ENCODE results near the gene ARCN1. TPM values are rescaled to one million over a fixed set of nuclear protein-coding genes. Genes with fewer than 3 reads are reported as not detected.

ARCN1 gene
- total and polyA plus RNA-seq, 9 of the 15 experiments (the other 6 are each of a cell fraction or from before 2014, with no cell fraction given): 30.0 to 224 (median 76.4) TPM

DNA sequence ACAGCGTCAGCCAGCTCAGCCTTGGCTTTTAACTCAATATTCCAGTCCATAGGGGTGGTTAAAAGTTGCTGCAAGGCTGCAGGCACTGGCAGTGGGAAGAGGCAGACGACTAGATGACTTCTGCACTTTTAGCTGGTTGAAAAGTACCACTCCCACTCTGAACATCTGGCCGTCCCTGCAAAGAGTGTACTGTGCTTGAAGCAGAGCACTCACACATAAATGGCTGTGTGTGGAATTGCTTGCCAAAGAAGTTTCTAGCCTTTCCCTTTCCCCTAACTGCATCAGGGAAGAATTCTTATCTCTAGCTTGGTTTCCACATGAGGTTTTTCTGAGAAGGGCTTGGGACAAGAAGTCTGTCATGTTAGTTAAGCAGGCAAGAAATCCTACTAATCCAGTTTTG, 30.1 kb downstream of the ARCN1 start (continued):
- TF ChIP-seq, protein P1, sequence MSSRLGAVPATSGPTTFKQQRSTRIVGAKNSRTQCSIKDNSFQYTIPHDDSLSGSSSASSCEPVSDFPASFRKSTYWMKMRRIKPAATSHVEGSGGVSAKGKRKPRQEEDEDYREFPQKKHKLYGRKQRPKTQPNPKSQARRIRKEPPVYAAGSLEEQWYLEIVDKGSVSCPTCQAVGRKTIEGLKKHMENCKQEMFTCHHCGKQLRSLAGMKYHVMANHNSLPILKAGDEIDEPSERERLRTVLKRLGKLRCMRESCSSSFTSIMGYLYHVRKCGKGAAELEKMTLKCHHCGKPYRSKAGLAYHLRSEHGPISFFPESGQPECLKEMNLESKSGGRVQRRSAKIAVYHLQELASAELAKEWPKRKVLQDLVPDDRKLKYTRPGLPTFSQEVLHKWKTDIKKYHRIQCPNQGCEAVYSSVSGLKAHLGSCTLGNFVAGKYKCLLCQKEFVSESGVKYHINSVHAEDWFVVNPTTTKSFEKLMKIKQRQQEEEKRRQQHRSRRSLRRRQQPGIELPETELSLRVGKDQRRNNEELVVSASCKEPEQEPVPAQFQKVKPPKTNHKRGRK (tag; IDR thresholded peaks at IDR 0.05): no peak
- TF ChIP-seq, protein P2, sequence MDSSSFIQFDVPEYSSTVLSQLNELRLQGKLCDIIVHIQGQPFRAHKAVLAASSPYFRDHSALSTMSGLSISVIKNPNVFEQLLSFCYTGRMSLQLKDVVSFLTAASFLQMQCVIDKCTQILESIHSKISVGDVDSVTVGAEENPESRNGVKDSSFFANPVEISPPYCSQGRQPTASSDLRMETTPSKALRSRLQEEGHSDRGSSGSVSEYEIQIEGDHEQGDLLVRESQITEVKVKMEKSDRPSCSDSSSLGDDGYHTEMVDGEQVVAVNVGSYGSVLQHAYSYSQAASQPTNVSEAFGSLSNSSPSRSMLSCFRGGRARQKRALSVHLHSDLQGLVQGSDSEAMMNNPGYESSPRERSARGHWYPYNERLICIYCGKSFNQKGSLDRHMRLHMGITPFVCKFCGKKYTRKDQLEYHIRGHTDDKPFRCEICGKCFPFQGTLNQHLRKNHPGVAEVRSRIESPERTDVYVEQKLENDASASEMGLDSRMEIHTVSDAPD (CRISPR knock-in tag; IDR thresholded peaks at IDR 0.05): no peak
- TF ChIP-seq, protein P3, sequence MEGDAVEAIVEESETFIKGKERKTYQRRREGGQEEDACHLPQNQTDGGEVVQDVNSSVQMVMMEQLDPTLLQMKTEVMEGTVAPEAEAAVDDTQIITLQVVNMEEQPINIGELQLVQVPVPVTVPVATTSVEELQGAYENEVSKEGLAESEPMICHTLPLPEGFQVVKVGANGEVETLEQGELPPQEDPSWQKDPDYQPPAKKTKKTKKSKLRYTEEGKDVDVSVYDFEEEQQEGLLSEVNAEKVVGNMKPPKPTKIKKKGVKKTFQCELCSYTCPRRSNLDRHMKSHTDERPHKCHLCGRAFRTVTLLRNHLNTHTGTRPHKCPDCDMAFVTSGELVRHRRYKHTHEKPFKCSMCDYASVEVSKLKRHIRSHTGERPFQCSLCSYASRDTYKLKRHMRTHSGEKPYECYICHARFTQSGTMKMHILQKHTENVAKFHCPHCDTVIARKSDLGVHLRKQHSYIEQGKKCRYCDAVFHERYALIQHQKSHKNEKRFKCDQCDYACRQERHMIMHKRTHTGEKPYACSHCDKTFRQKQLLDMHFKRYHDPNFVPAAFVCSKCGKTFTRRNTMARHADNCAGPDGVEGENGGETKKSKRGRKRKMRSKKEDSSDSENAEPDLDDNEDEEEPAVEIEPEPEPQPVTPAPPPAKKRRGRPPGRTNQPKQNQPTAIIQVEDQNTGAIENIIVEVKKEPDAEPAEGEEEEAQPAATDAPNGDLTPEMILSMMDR (IDR thresholded peaks at IDR 0.05 in 2 of 3, conservative IDR thresholded peaks at IDR 0.05 in 1 of 3; ENCODE audit: insufficient read depth in 2 of 3, low read depth in 1 of 3, low read length in 3 of 3): no peak
- TF ChIP-seq ZSCAN29 (IDR thresholded peaks at IDR 0.05) (no peak), STAT5A (IDR thresholded peaks at IDR 0.05; ENCODE audit: borderline replicate concordance, low read length) (peak; percentile 59; the same call in 1 of the 2 replicates), HDAC3 (IDR thresholded peaks at IDR 0.05; ENCODE audit: borderline replicate concordance, partially characterized antibody) (no peak), XRCC5 (IDR thresholded peaks at IDR 0.05; ENCODE audit: low read depth, low read length) (no peak), ARID1B (IDR thresholded peaks at IDR 0.05) (peak; percentile 59; the same call in 1 of the 2 replicates), CBFA2T3 (IDR thresholded peaks at IDR 0.05) (0 out of 2 replicates have a peak, but pooled peaks have one; percentile 19), TCF3 (CRISPR knock-in tag; IDR thresholded peaks at IDR 0.05) (peak; percentile 66), ARID2 (IDR thresholded peaks at IDR 0.05) (no peak), RCOR1 (IDR thresholded peaks at IDR 0.05; ENCODE audit: borderline replicate concordance in 1 of 2, low read depth in 2 of 2, low read length in 2 of 2) (peak in 1 of 2 experiments; percentile 29; a peak in 1 of 4 replicates), NFRKB (IDR thresholded peaks at IDR 0.05; ENCODE audit: low read depth) (no peak), BCOR (IDR thresholded peaks at IDR 0.05) (no peak), PTRF (tag; IDR thresholded peaks at IDR 0.05) (no peak), SOX6 (IDR thresholded peaks at IDR 0.05) (0 out of 2 replicates have a peak, but pooled peaks have one; percentile 14), ZNF134 (CRISPR knock-in tag; conservative IDR thresholded peaks at IDR 0.05) (no peak), CSDE1 (IDR thresholded peaks at IDR 0.05) (no peak), CXXC5 (CRISPR knock-in tag; IDR thresholded peaks at IDR 0.05) (peak; percentile 33; the same call in 1 of the 2 replicates), SUPT5H (IDR thresholded peaks at IDR 0.05) (0 out of 2 replicates have a peak, but pooled peaks have one; percentile 9)
- TF ChIP-seq, protein P4, sequence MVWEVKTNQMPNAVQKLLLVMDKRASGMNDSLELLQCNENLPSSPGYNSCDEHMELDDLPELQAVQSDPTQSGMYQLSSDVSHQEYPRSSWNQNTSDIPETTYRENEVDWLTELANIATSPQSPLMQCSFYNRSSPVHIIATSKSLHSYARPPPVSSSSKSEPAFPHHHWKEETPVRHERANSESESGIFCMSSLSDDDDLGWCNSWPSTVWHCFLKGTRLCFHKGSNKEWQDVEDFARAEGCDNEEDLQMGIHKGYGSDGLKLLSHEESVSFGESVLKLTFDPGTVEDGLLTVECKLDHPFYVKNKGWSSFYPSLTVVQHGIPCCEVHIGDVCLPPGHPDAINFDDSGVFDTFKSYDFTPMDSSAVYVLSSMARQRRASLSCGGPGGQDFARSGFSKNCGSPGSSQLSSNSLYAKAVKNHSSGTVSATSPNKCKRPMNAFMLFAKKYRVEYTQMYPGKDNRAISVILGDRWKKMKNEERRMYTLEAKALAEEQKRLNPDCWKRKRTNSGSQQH (CRISPR knock-in tag; IDR thresholded peaks at IDR 0.05): no peak
- TF ChIP-seq, protein P5, sequence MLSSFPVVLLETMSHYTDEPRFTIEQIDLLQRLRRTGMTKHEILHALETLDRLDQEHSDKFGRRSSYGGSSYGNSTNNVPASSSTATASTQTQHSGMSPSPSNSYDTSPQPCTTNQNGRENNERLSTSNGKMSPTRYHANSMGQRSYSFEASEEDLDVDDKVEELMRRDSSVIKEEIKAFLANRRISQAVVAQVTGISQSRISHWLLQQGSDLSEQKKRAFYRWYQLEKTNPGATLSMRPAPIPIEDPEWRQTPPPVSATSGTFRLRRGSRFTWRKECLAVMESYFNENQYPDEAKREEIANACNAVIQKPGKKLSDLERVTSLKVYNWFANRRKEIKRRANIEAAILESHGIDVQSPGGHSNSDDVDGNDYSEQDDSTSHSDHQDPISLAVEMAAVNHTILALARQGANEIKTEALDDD (IDR thresholded peaks at IDR 0.05): peak; percentile 88

Data from K562 (cell line).